Skin of body (tissue), 2 donors: ENCODE data around the gene TMTC3. TPM values are rescaled to one million over a fixed set of nuclear protein-coding genes. Genes with fewer than 3 reads are reported as not detected.
"Not testable (repeated sequence)": the region's sequence is repeated elsewhere in the genome, so short reads cannot be mapped to it uniquely, and the experiment has no call there.

Experiments used
- DNase-seq: peaks from one replicate; lab custom pipeline; 2025; lab: John Stamatoyannopoulos, UW
- total RNA-seq: library from RNA; depleted of rRNA; stranded (reverse); fragments of >200 nt; gene quantifications from one replicate; pipeline ENCODE4 v1.2.3, GENCODE V29; 2014

Gene TMTC3
- total RNA-seq = 38.0 TPM

- peak; percentile 99 for DNase-seq
Measured at GRCh38 chr12:88141774-88142609, at the start of gene TMTC3, which contains the start of gene CEP290. Gene TMTC3 (plus strand): TSS chr12:88142307. CDS start chr12:88148316, 6,009 bp downstream. Gene CEP290 (minus strand): TSS chr12:88142088. CDS start chr12:88141307, 781 bp downstream.

DNA sequence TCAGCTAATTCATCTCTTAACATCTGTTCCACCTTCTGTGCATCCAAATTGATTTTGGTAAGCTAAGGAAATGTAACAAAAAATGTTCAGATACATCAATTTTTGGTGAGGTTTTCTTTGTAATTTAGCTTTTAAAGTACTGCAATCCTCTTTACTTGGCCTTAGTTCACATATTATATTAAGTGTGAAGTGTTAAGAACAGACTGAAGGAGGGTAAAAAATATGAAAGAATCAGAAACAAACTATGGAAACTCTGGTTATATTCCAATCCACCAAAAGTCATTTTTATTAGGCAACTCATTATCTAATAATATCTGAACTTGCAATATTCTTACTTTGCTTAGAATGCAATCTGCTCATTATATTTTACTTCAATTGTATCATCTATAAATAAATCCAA is 49.3 kb upstream of the TMTC3 start:
- no peak for DNase-seq

GRCh38 chr12:88093573-88093972 is 48.5 kb upstream of the TMTC3 start:
- DNase-seq = no peak

- DNase-seq = no peak
Measured at GRCh38 chr12:88108021-88108420, 34.1 kb upstream of the TMTC3 start.

DNA sequence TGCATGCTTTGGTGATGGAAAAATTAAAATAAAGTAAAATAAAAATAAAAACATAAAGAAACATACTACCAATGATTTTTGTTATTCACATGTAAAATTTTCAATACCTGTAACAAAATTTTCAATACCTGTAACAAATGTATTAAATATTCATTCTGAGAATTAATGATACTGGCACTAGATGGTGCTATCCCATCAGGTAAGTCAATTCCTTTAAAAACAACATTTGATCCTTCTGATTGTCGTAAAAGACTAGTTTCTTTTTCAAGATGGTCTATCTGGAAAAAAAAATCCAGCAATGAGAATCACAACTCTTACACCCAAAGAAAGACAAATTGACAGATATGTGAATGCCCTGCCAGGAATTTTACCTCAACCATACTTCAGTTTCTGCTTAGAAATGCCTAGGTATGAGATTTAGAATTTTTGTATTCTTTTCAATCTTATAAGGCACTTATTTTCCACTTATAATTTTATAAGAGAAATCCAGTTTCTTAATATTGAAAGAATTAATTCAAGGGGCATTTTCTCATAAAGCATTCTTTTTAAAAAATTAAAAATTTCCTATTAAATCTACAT is 30.9 kb upstream of the TMTC3 start:
- no peak for DNase-seq

DNA sequence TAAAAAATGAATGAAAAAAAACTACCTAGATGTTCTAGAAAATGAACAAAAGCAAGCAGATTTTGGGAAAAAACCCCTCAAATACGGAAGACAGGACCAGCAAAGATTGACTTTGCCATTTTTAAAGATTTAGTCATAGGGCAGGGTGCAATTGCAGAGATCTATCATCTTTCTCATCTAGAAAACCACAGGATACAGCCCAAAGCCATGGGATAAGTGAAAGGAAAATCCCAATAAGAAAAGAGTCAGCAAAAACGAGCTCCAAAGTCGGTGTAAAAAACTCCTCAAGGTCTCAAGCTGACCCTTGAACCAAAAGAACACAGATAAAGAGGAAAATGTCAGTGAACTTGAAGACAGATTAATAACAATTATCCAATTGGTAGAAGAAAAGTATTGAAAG is 28.2 kb upstream of the TMTC3 start:
- DNase-seq = no peak

DNA sequence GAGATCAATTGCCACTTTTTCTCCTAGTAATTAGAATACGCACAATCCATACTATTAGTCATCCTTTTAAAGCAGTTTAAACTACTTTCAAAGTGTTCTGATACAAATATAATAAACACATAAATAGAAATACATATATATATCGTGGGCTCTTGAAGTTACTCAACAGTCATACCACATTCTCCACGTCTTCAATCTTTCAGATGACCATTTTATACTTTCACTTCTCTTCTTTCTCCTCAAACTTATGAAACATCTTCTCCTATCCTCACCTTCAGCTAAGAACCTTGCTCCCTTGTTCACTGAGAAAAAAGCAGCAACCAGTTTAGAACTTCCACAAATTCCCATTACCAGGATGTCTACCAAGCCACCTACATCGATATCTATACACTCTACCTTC is 19.4 kb upstream of the TMTC3 start:
- no peak for DNase-seq

DNA sequence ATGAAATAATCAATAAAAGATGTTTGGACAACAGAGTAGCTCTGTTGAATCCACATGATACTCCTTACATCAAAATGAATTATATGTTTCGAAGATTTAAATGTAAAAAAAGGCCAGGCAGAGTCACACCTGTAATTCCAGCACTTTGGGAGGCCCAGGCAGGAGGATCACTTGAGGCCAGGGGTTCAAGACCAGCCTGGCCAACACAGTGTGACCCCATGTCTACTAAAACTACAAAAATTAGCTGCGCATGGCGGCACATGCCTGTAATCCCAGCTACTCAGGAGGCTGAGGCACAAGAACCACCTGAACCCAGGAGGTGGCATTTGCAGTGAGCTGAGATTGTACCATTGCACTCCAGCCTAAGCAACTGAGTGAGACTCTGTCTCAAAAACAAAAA is 15.0 kb upstream of the TMTC3 start:
- no peak for DNase-seq

GRCh38 chr12:88127855-88128254 is 14.3 kb upstream of the TMTC3 start:
- DNase-seq = no peak

- no peak for DNase-seq
Measured at GRCh38 chr12:88132392-88132791, 9.7 kb upstream of the TMTC3 start.

GRCh38 chr12:88133181-88133580 is 8.9 kb upstream of the TMTC3 start:
- not testable (repeated sequence) for DNase-seq

- not testable (repeated sequence) for DNase-seq
Measured at GRCh38 chr12:88139711-88140110, 2.4 kb upstream of the TMTC3 start.

DNA sequence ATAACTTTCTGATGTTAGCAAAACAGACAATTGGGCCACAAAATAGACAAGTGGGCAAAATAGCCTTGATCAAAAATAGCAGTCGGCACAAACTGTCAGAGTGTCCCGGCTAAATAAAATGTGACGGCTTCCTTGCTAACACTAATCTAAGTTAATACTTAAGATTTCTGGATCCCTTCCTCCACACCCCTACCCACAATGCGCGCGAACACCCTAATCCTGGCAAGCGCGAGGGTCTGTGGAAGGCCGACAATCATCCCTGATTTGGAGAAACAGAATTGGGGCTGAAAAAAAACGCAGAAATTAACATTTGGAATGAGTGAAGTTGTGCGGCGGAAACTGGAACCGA is 708 bp upstream of the TMTC3 start:
- no peak for DNase-seq

GRCh38 chr12:88142610-88142991 is 494 bp downstream of the TMTC3 start:
- DNase-seq = no peak

- DNase-seq = no peak
Measured at GRCh38 chr12:88144037-88144436, 1.9 kb downstream of the TMTC3 start.

DNA sequence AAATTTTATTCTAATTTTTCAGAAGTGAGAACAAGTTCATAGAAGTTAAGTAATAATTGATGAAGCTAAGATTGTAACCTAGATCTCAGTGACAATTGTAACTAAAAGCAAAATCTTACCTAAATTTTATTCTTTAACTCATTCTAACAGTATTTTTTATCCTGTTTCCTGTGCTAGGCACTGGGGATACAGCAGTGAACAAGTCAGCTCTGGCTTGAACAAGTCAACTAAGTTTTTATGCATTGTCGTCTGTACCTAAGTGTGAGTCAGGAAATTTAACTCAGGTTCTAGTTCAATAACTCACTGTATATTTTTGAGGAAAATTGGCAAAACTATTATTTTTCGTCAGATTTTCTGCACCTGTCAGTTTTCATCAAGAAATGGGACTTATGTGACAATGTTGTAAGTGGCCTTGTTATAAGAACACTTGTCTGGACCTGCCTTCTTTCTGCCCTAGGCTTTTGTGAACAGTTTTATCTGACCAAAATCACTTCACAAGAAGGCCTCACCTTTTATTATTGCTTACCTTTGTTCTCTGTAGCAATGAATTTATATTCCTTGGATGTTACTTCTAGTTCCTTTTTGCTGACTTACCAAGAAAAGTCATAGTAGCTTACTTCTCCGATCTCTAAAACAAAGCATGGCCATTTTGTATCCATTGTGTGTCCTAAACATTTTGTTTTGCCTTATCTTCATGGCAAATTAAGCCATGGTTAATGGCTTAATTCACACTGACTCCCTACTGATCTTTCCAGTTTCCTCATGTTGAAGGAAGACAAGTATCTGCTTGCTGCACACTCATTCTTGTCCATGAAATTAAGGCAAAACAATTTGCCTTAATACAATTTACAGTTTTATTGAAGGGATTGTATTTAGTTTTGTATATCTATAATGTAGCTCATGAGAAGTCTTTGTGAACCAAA is 2.7 kb downstream of the TMTC3 start:
- no peak for DNase-seq

DNA sequence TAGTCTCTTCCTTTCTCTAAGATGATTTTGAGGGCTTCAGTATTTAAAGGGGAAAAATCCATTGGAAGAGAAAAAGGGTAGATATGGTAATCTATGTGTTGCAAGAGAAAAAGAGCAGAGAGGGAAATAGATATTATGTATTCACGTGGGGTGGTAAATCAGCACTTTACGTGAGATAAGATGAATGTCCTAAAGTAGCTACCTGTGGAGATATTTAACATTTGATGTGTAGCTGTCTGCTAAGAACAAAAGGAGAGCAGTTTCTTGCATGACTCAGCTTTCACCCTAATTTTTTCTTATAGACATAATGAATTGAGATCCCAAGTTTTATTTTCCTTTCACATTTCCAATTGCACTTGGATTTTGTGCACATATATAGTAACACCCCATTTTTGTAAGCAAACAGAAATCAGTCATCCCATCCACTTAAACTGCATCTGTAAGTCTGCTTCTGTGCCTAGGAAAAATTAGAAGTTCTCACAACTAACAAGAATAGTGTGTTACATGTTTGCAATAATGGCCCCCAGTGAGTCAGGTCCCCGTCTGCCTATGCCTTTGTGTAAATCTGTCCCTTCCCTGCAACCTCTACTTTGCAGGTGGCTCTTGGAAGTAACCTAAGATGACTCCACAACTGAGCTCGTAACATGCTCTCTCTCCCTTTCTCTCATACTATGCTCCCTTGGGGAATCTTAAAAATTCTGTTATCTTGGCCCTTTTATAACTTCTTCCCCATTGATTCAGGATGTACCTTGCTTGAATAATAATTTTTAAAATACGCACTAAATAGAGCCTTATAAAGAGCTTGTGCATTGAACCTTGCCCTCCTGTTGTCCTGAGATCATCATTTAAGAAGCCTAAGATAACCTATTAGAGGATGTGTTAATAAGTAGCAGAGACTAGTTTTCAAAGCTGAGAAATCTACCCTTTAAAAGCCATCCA is 3.7 kb downstream of the TMTC3 start:
- no peak for DNase-seq

DNA sequence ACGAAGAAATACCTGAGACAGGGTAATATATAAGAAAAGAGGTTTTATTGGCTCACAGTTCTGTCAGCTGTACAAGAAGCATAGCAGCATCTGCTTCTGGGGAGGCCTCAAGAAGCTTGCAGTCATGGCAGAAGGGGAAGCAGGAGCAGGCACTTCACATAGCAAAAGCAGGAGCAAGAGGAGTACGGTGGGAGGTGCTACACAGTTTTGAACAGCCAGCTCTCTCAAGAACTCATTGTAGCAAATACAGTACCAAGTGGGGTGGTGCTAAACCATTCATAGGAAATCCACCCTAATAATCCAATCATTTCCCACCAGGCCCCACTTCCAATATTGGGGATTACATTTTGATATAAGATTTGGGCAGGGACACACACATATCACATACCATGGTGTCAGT is 8.0 kb downstream of the TMTC3 start:
- DNase-seq = no peak

- peak; percentile 3 for DNase-seq
Measured at GRCh38 chr12:88153959-88154358, 11.9 kb downstream of the TMTC3 start.

DNA sequence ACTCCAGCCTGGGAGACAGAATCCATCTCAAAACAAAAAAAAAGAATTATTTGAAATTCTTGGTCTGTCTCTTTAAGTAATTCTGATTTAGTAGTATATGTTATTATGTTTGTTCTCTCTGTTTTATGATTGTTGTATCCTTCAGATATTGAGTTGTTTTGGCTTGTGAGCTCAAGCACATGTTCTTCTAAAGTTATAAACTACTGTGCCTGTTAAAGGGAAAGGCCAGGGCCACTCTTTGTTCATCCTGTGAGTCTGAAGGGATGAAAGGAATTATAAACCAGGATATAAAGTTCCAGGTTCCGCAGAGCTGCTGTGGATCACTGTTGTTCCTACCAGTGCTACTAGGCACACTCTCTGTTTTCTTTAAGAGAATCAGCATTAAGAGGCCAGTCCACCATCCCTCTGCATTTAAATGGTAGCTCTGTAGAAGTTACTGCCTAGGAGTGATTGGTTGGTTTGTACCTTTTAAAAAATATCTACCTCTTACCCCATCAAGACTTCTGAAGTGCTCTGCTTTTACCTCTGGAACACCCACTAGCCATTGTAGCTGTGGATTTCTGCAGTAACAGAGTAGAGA is 14.1 kb downstream of the TMTC3 start:
- DNase-seq = no peak

- no peak for DNase-seq
Measured at GRCh38 chr12:88163371-88163770, 21.3 kb downstream of the TMTC3 start.
